HepG2 (cell line): ENCODE measurements around the gene MYCBPAP. TPM values are rescaled to one million over a fixed set of nuclear protein-coding genes. Genes with fewer than 3 reads are reported as not detected.
A peak's percentile ranks its signal among the peaks of the same experiment; 100 is the strongest.

Experiments
- BRD4 ChIP-seq: sonication (generic); formaldehyde crosslinking; IDR thresholded peaks from 2 replicates; pipeline ENCODE4 v1.4.0; 2020; ENCODE audit warnings: missing genetic modification reagents
- CBFB ChIP-seq: sonication (generic); formaldehyde crosslinking; IDR thresholded peaks from 2 replicates; pipeline ENCODE4 v1.4.0; 2020; ENCODE audit warnings: missing genetic modification reagents
- FIP1L1 ChIP-seq: fragments of 200-400 bp; formaldehyde crosslinking; IDR thresholded peaks from 2 replicates; pipeline ENCODE4 v1.6.1; 2018; ENCODE audit warnings: low read depth, mild to moderate bottlenecking, low read length, moderate library complexity, borderline replicate concordance; ENCODE audit not compliant: insufficient read depth
- FLYWCH1 ChIP-seq: sonication (generic); formaldehyde crosslinking; IDR thresholded peaks from 2 replicates; pipeline ENCODE4 v1.8.1; 2023; ENCODE audit warnings: mild to moderate bottlenecking, missing genetic modification reagents
- GABPB1 ChIP-seq: IDR thresholded peaks from 2 replicates; pipeline ENCODE4 v1.6.1; 2016; ENCODE audit warnings: mild to moderate bottlenecking, missing genetic modification reagents, moderate library complexity, missing compliant biosample characterization
- JDP2 ChIP-seq: sonication (generic); formaldehyde crosslinking; IDR thresholded peaks from 2 replicates; pipeline ENCODE4 v1.8.1; 2022; ENCODE audit warnings: missing genetic modification reagents, borderline replicate concordance
- KAT2B ChIP-seq: fragments of 150-350 bp; IDR thresholded peaks from 2 replicates; pipeline ENCODE4 v1.6.1; 2014; ENCODE audit warnings: low read depth, low read length, borderline replicate concordance
- MAF1 ChIP-seq: sonication (generic); formaldehyde crosslinking; IDR thresholded peaks from 2 replicates; pipeline ENCODE4 v1.5.0; 2020; ENCODE audit warnings: missing genetic modification reagents, borderline replicate concordance
- NFE2L1 ChIP-seq: sonication (generic); formaldehyde crosslinking; IDR thresholded peaks from 2 replicates; pipeline ENCODE4 v1.4.0; 2020; ENCODE audit warnings: missing genetic modification reagents, mild to moderate bottlenecking, borderline replicate concordance
- RBFOX2 ChIP-seq: fragments of 200-400 bp; formaldehyde crosslinking; IDR thresholded peaks from 2 replicates; pipeline ENCODE4 v1.6.1; 2017; ENCODE audit warnings: low read depth, mild to moderate bottlenecking, low read length
- SPEN ChIP-seq: sonication (generic); formaldehyde crosslinking; IDR thresholded peaks from 2 replicates; pipeline ENCODE4 v1.5.1; 2020; ENCODE audit warnings: low read depth, mild to moderate bottlenecking, missing genetic modification reagents
- STAG1 ChIP-seq: sonication (generic); formaldehyde crosslinking; IDR thresholded peaks from 2 replicates; pipeline ENCODE4 v1.4.0; 2020; ENCODE audit warnings: missing genetic modification reagents
- TBP ChIP-seq: sonication (generic); formaldehyde crosslinking; IDR thresholded peaks from 2 replicates; pipeline ENCODE4 v1.5.0; 2020; ENCODE audit warnings: missing genetic modification reagents
- ZBTB42 ChIP-seq: sonication (generic); formaldehyde crosslinking; IDR thresholded peaks from 2 replicates; pipeline ENCODE4 v1.5.0; 2020; ENCODE audit warnings: mild to moderate bottlenecking, missing genetic modification reagents
- ZNF282 ChIP-seq: fragments of 450-650 bp; IDR thresholded peaks from 2 replicates; pipeline ENCODE4 v1.6.1; 2018; ENCODE audit not compliant: partially characterized antibody
- ZNF383 ChIP-seq: sonication (generic); formaldehyde crosslinking; IDR thresholded peaks from 2 replicates; pipeline ENCODE4 v1.4.0; 2020; ENCODE audit warnings: missing genetic modification reagents, mild to moderate bottlenecking, borderline replicate concordance
- ZNF513 ChIP-seq: sonication (generic); formaldehyde crosslinking; conservative IDR thresholded peaks from 2 replicates; pipeline ENCODE4 v1.5.0; 2020; ENCODE audit warnings: missing genetic modification reagents
- ZNF598 ChIP-seq: sonication (generic); formaldehyde crosslinking; IDR thresholded peaks from 2 replicates; pipeline ENCODE4 v1.5.1; 2020; ENCODE audit warnings: mild to moderate bottlenecking, missing genetic modification reagents, borderline replicate concordance
- ZNF768 ChIP-seq: sonication (generic); formaldehyde crosslinking; IDR thresholded peaks from 2 replicates; pipeline ENCODE4 v1.4.0; 2020; ENCODE audit warnings: missing genetic modification reagents
- ZNF773 ChIP-seq: sonication (generic); formaldehyde crosslinking; IDR thresholded peaks from 2 replicates; pipeline ENCODE4 v1.4.0; 2020; ENCODE audit warnings: missing genetic modification reagents, borderline replicate concordance
- polyA plus RNA-seq, 8 experiments: library from polyadenylated mRNA; depleted of rRNA in 3 of 8; stranded (reverse) in 7 of 8; unstranded in 1 of 8; fragments of >200 nt; fragmentation: Illumina TruSeq in 4 of 8; extraction: Trizol in 4 of 8; gene quantifications; 2 replicates each; pipeline versions ENCODE4 v1.2.1 to v1.2.3, GENCODE V29; 2011 to 2016; ENCODE audit warnings: low read depth in 4 of 8, missing spikeins in 1 of 8, mixed read lengths in 1 of 8; ENCODE audit not compliant: insufficient read depth in 1 of 8
- total RNA-seq, 5 experiments: library from RNA; depleted of rRNA; stranded (reverse); fragments of >200 nt; fragmentation: Illumina TruSeq; extraction: Trizol; gene quantifications; 2 replicates each; pipeline ENCODE4 v1.2.3, GENCODE V29; 2016; ENCODE audit warnings: low read depth in 1 of 5
- TF ChIP-seq, protein P1 (sequence below): sonication (generic); formaldehyde crosslinking; IDR thresholded peaks from 2 replicates; pipeline ENCODE4 v1.8.1; 2023; ENCODE audit warnings: mild to moderate bottlenecking, missing genetic modification reagents

The MYCBPAP gene
- total and polyA plus RNA-seq, 2 of the 13 experiments (the other 11 are each of a cell fraction or from before 2014, with no cell fraction given), result 0.22 to 0.24 TPM

- TF ChIP-seq NFE2L1, result no peak
- TF ChIP-seq ZNF513 (CRISPR knock-in tag), result no peak
- TF ChIP-seq ZNF282, result no peak
- TF ChIP-seq ZNF773 (CRISPR knock-in tag), result no peak
- TF ChIP-seq SPEN (CRISPR knock-in tag), result peak; percentile 21; the same call in 1 of the 2 replicates
- no peak for TF ChIP-seq RBFOX2
- TF ChIP-seq ZNF383 (CRISPR knock-in tag), result no peak
- no peak for TF ChIP-seq TBP (CRISPR knock-in tag)
- no peak for TF ChIP-seq MAF1 (CRISPR knock-in tag)
- TF ChIP-seq JDP2 (CRISPR knock-in tag), result no peak
- TF ChIP-seq CBFB (CRISPR knock-in tag), result peak; percentile 27; the same call in 1 of the 2 replicates
- TF ChIP-seq ZBTB42 (CRISPR knock-in tag), result no peak
- TF ChIP-seq, protein P1, sequence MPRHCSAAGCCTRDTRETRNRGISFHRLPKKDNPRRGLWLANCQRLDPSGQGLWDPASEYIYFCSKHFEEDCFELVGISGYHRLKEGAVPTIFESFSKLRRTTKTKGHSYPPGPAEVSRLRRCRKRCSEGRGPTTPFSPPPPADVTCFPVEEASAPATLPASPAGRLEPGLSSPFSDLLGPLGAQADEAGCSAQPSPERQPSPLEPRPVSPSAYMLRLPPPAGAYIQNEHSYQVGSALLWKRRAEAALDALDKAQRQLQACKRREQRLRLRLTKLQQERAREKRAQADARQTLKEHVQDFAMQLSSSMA (CRISPR knock-in tag), result no peak
- 0 out of 2 replicates have a peak, but pooled peaks have one; percentile 54 for TF ChIP-seq FIP1L1
- TF ChIP-seq ZNF598 (CRISPR knock-in tag), result no peak
- TF ChIP-seq ZNF768 (CRISPR knock-in tag), result peak; percentile 39; the same call in 1 of the 2 replicates
- TF ChIP-seq FLYWCH1 (CRISPR knock-in tag), result no peak
- no peak for TF ChIP-seq BRD4 (CRISPR knock-in tag)
- TF ChIP-seq STAG1 (CRISPR knock-in tag), result peak; percentile 76
- no peak for TF ChIP-seq KAT2B
- no peak; the same call in 1 of the 2 replicates for TF ChIP-seq GABPB1 (CRISPR knock-in tag)
Observed at GRCh38 chr17:50479522-50480141, 28.6 kb upstream of the MYCBPAP start (continued).
